GM21447 (cell line): Measurements from ENCODE around the gene SLU7.
"Not testable (repeated sequence)": the region's sequence is repeated elsewhere in the genome, so short reads cannot be mapped to it uniquely, and the experiment has no call there.

Experiments
- ATAC-seq: cut with Tn5 transposase; IDR thresholded peaks from one replicate; pipeline ENCODE4 v1.9.1; 2021; ENCODE audit not compliant: unreplicated experiment

Gene SLU7

GRCh38 chr5:160451281-160451680 is 32.4 kb upstream of the SLU7 start:
- ATAC-seq = no peak

GRCh38 chr5:160450164-160450932 is 31.5 kb upstream of the SLU7 start:
- ATAC-seq = no peak

- no peak for ATAC-seq
Observed at GRCh38 chr5:160449458-160449857, 30.6 kb upstream of the SLU7 start.

- ATAC-seq = no peak
Observed at GRCh38 chr5:160448886-160449285, 30.0 kb upstream of the SLU7 start.

- ATAC-seq = no peak
Observed at GRCh38 chr5:160445751-160446150, 26.9 kb upstream of the SLU7 start.

- no peak for ATAC-seq
Observed at GRCh38 chr5:160445132-160445531, 26.3 kb upstream of the SLU7 start.

GRCh38 chr5:160444407-160444806 is 25.5 kb upstream of the SLU7 start:
- ATAC-seq = no peak

GRCh38 chr5:160442824-160443431 is 24.0 kb upstream of the SLU7 start:
- ATAC-seq = peak; percentile 16

- ATAC-seq = peak; percentile 31
Observed at GRCh38 chr5:160441311-160441781, 22.5 kb upstream of the SLU7 start.

GRCh38 chr5:160439205-160439600 is 20.3 kb upstream of the SLU7 start:
- ATAC-seq = peak; percentile 61

- ATAC-seq = peak; percentile 33
Observed at GRCh38 chr5:160438316-160439204, 19.7 kb upstream of the SLU7 start.

- ATAC-seq = no peak
Observed at GRCh38 chr5:160437271-160437670, 18.4 kb upstream of the SLU7 start.

GRCh38 chr5:160436661-160437060 is 17.8 kb upstream of the SLU7 start:
- not testable (repeated sequence) for ATAC-seq

GRCh38 chr5:160436017-160436416 is 17.1 kb upstream of the SLU7 start:
- no peak for ATAC-seq

GRCh38 chr5:160435532-160435931 is 16.7 kb upstream of the SLU7 start:
- no peak for ATAC-seq

GRCh38 chr5:160434022-160434531 is 15.2 kb upstream of the SLU7 start:
- ATAC-seq = peak; percentile 71

GRCh38 chr5:160432787-160433186 is 13.9 kb upstream of the SLU7 start:
- ATAC-seq = no peak

GRCh38 chr5:160432196-160432595 is 13.3 kb upstream of the SLU7 start:
- ATAC-seq = no peak

- ATAC-seq = no peak
Observed at GRCh38 chr5:160427607-160428006, 8.7 kb upstream of the SLU7 start.

GRCh38 chr5:160423099-160423498 is 4.2 kb upstream of the SLU7 start:
- ATAC-seq = no peak

- ATAC-seq = peak; percentile 60
Observed at GRCh38 chr5:160421625-160422258, 2.9 kb upstream of the SLU7 start, which contains the start of gene PTTG1. PTTG1 (plus strand) TSS chr5:160421855; CDS start chr5:160422313, 458 bp downstream.
